Uterus (tissue), 4 donors: ENCODE results near the gene DMRT2. TPM values are rescaled to one million over a fixed set of nuclear protein-coding genes. Genes with fewer than 3 reads are reported as not detected.
A peak's percentile ranks its signal among the peaks of the same experiment; 100 is the strongest.

ENCODE experiments used
- DNase-seq, 2 donors: peaks; one replicate each; pipeline ENCODE4 v3.0.0-alpha.2; 2019 to 2020
- H3K27ac ChIP-seq, 2 donors: fragments of 200-600 bp; sonication (generic); 1 replicate in 1 of 2; 2 replicates in 1 of 2; pipeline ENCODE4 v1.5.1; 2016 to 2018
- H3K27me3 ChIP-seq, 2 donors: fragments of 200-600 bp; sonication (generic); one replicate each; pipeline ENCODE4 v1.5.1; 2018 to 2019; ENCODE audit warnings: control low read depth in 1 of 2
- H3K36me3 ChIP-seq, 2 donors: fragments of 200-600 bp; sonication (generic); one replicate each; pipeline ENCODE4 v1.5.1; 2019; ENCODE audit warnings: control low read depth in 1 of 2
- H3K4me1 ChIP-seq, 2 donors: fragments of 200-600 bp; sonication (generic); one replicate each; pipeline ENCODE4 v1.5.1; 2018 to 2019; ENCODE audit warnings: control low read depth in 1 of 2
- H3K4me3 ChIP-seq, 2 donors: fragments of 200-600 bp; sonication (generic); 1 replicate in 1 of 2; 2 replicates in 1 of 2; pipeline ENCODE4 v1.5.1; 2018 to 2019; ENCODE audit warnings: mild to moderate bottlenecking in 1 of 2
- H3K9me3 ChIP-seq, 2 donors: fragments of 200-600 bp; sonication (generic); one replicate each; pipeline ENCODE4 v1.5.1; 2019; ENCODE audit warnings: control low read depth in 1 of 2
- POLR2A ChIP-seq, 2 donors: fragments of 450-650 bp; IDR thresholded peaks; one replicate each; pipeline ENCODE4 v1.6.1; 2016; ENCODE audit warnings: antibody characterized with exemption in 2 of 2, mild to moderate bottlenecking in 1 of 2, moderate library complexity in 1 of 2
- intact Hi-C: fragments of 100-400 bp; cut with DNase I; formaldehyde crosslinking; loops from one replicate; pipeline ENCODE4 v1.15.1; 2023; ENCODE audit warnings: low total_unique reads
- total RNA-seq, 4 donors: library from RNA; depleted of rRNA in 3 of 4; stranded (reverse); fragments of >200 nt in 3 of 4; gene quantifications; one replicate each; pipeline versions ENCODE4 v1.1.0 to v1.2.4, GENCODE V29; 2014 to 2023
- TF ChIP-seq, protein P1 (sequence below), 4 experiments: fragments of 200-600 bp in 2 of 4; fragments of 450-650 bp in 2 of 4; sonication (generic) in 2 of 4; IDR thresholded peaks; one replicate each; pipeline ENCODE4 v1.5.1; 2016 to 2019; ENCODE audit warnings: antibody characterized with exemption in 4 of 4, mild to moderate bottlenecking in 2 of 4, moderate library complexity in 1 of 4
- donor health status: DM: yes; HTN: yes; CAD: no.

DMRT2 gene
- total RNA-seq, 4 donors from 2014 or later = 3.1 TPM; not detected in 3

DNA sequence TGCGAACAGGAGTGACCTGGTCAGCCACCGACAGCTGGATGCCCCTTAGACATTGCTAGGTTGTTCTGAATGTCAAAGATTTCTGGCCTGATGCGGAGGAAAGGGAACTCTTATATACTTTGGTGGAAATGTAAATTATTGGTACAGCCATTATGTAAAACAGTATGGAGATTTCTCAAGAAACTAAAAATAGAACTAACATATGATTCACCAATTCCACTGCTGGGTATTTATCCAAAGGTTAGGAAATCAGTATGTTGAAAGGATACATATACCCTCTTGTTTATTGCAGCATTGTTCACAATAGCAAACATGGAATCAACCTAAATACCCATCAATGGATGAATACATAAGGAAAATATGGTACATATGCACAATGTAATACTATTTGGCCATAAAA lies 41.9 kb upstream of the DMRT2 start:
- intact Hi-C loops = no loop called here
- TF ChIP-seq, protein P1, sequence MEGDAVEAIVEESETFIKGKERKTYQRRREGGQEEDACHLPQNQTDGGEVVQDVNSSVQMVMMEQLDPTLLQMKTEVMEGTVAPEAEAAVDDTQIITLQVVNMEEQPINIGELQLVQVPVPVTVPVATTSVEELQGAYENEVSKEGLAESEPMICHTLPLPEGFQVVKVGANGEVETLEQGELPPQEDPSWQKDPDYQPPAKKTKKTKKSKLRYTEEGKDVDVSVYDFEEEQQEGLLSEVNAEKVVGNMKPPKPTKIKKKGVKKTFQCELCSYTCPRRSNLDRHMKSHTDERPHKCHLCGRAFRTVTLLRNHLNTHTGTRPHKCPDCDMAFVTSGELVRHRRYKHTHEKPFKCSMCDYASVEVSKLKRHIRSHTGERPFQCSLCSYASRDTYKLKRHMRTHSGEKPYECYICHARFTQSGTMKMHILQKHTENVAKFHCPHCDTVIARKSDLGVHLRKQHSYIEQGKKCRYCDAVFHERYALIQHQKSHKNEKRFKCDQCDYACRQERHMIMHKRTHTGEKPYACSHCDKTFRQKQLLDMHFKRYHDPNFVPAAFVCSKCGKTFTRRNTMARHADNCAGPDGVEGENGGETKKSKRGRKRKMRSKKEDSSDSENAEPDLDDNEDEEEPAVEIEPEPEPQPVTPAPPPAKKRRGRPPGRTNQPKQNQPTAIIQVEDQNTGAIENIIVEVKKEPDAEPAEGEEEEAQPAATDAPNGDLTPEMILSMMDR (IDR thresholded peaks at IDR 0.05) = no peak
- no peak for TF ChIP-seq POLR2A (IDR thresholded peaks at IDR 0.05)
- H3K9me3 ChIP-seq = no peaks in the 10 kb centered on the region
- no peaks in the 10 kb centered on the region for H3K27me3 ChIP-seq
- no peaks in the 10 kb centered on the region for H3K4me1 ChIP-seq
- no peak for DNase-seq
- H3K4me3 ChIP-seq = no peak overlapping the region
- H3K27ac ChIP-seq = no peak overlapping the region
- H3K36me3 ChIP-seq = no peaks in the 10 kb centered on the region

DNA sequence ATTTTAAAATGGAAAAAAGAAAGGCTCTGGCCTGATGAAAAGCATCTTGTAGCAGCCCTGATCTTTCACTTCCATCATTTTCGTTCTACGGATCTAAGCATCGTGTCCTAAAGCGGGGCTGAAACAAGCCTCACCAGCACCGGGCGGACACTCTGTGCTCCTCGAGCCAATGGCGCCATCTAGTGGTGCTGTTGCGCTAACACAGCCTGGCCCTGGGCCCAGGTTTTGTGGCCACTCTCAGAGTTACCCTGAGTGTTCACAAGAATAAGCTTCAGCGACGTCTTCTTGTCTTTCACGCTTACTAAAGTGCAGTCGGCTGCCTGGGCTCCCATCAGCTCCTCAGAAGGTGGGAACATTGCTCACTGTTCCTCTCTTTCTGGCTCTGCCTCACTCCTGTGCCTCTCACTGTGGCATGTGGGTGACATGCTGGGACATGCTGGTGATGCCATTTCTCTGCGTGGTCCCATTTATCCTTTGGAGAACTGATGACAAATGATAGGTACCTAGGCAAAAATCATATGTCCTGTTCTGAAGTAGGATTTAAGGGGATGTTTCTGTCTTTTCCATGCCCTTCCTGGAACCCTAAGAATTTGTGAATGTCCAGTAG lies 41.0 kb upstream of the DMRT2 start:
- H3K4me3 ChIP-seq = no peak overlapping the region

GRCh38 chr9:1013021-1013420 lies 37.1 kb upstream of the DMRT2 start:
- Histone ChIP-seq H3K27me3 (no peaks in the 10 kb centered on the region), H3K27ac (no peak overlapping the region)
- intact Hi-C loops = no loop called here

More for the DNA sequence above, 41.0 kb upstream of the DMRT2 start:
- H3K36me3 ChIP-seq = no peaks in the 10 kb centered on the region
- H3K9me3 ChIP-seq = no peaks in the 10 kb centered on the region
- intact Hi-C loops = no loop called here
- no peaks in the 10 kb centered on the region for H3K4me1 ChIP-seq
- no peaks in the 10 kb centered on the region for H3K27me3 ChIP-seq
- no peak overlapping the region for H3K27ac ChIP-seq
- peak; percentile 66 to 80 for DNase-seq
- TF ChIP-seq, protein P1 (IDR thresholded peaks at IDR 0.05) = peak; percentile 82 to 90 (median 84)
- no peak for TF ChIP-seq POLR2A (IDR thresholded peaks at IDR 0.05)

DNA sequence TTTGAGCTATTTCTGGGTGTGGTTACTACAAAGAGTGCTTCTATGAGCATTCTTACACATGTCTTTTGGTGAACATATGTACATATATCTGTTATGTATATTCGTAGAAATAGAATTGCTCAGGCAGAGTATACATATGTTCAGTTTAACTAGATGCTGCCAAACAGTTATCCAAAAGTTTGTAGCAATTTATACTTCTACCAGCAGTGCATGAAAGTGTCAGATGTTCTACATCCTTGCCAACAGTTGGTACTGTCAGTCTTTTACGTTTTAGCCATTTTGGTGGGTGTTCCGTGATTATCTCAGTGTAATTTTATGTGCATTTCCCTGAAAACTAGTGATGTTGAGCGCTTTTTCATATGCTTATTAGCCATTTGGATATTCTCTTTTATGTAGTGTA lies 35.9 kb upstream of the DMRT2 start:
- Histone ChIP-seq H3K4me1 (no peaks in the 10 kb centered on the region), H3K9me3 (no peaks in the 10 kb centered on the region), H3K36me3 (no peaks in the 10 kb centered on the region), H3K27ac (no peak overlapping the region), H3K27me3 (no peaks in the 10 kb centered on the region), H3K4me3 (no peak overlapping the region)
- no peak for DNase-seq
- intact Hi-C loops = no loop called here
- TF ChIP-seq POLR2A (IDR thresholded peaks at IDR 0.05) = no peak
- TF ChIP-seq, protein P1 (IDR thresholded peaks at IDR 0.05) = no peak

More at GRCh38 chr9:1013021-1013420, 37.1 kb upstream of the DMRT2 start:
- H3K9me3 ChIP-seq = no peaks in the 10 kb centered on the region
- no peaks in the 10 kb centered on the region for H3K36me3 ChIP-seq
- TF ChIP-seq, protein P1 (IDR thresholded peaks at IDR 0.05) = no peak
- no peak for TF ChIP-seq POLR2A (IDR thresholded peaks at IDR 0.05)
- H3K4me3 ChIP-seq = no peak overlapping the region
- no peak for DNase-seq
- no peaks in the 10 kb centered on the region for H3K4me1 ChIP-seq

DNA sequence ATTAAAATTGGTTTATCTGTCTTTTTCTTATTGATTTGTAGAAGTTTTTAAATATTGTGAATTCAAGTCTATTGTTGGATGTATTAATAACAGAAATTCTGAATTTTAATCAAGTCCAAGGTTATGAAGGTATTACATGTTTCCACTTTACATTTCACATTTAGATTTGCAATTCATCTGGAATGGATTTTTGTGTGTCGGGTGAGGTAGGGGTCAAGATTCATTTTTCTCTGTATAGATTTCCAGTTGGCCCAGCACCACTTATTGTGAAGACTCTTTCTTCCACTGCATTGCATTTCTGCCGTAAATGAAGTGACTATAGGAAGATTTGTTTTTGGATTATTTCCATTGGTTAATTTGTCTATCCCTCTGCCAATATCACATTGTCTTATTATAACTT lies 35.5 kb upstream of the DMRT2 start:
- Histone ChIP-seq H3K36me3 (no peaks in the 10 kb centered on the region), H3K27ac (no peak overlapping the region), H3K4me1 (no peaks in the 10 kb centered on the region), H3K27me3 (no peaks in the 10 kb centered on the region), H3K4me3 (no peak overlapping the region), H3K9me3 (no peaks in the 10 kb centered on the region)
- intact Hi-C loops = no loop called here
- no peak for DNase-seq
- TF ChIP-seq, protein P1 (IDR thresholded peaks at IDR 0.05) = no peak
- TF ChIP-seq POLR2A (IDR thresholded peaks at IDR 0.05) = no peak
